ENCODE results near the gene TMEM233. TPM values are rescaled to one million over a fixed set of nuclear protein-coding genes. Genes with fewer than 3 reads are reported as not detected.

Gene TMEM233
- total RNA-seq, 2 experiments from 2014 or later, result not detected

- Histone ChIP-seq H3K4me2 (ENCODE audit: low read length) (no peak overlapping the region), H3K4me1 (ENCODE audit: insufficient read depth, low read length, poor library complexity, severe bottlenecking) (no peaks in the 10 kb centered on the region), H4K20me1 (ENCODE audit: insufficient read depth, low read length) (no peaks in the 10 kb centered on the region), H3K79me2 (ENCODE audit: insufficient read depth, low read depth, low read length) (no peaks in the 10 kb centered on the region), H3K9me2 (ENCODE audit: insufficient read depth, low read length) (no peaks in the 10 kb centered on the region), H3K4me3 (ENCODE audit: low read depth, low read length, poor library complexity, severe bottlenecking) (no peak overlapping the region), H3K27ac (ENCODE audit: low read depth, low read length, poor library complexity, severe bottlenecking) (no peak overlapping the region), H3K36me3 (ENCODE audit: insufficient read depth, low read length) (no peaks in the 10 kb centered on the region), H2AFZ (ENCODE audit: low read length) (no peak overlapping the region), H3K9me3 (ENCODE audit: low read length) (no peaks in the 10 kb centered on the region)
- DNase-seq (ENCODE audit: low spot score), result peak; percentile 1
- intact Hi-C loops (cut with micrococcal nuclease; ENCODE audit: unreplicated experiment), result no loop called here
- no TSS peak for BruUV-seq (replicated peaks)
- POLR2A ChIA-PET, result interaction anchor here (0.6 kb wide), 1 partner anchor 400 kb away, joined by 3 read pairs; no protein-coding TSS in a partner anchor
- TF ChIP-seq EZH2phosphoT487 (IDR thresholded peaks at IDR 0.05; ENCODE audit: borderline replicate concordance, low read depth, low read length) (no peak), CTCF (conservative IDR thresholded peaks at IDR 0.05; ENCODE audit: low read length) (no peak)
- CTCF ChIA-PET (ENCODE audit: unreplicated experiment), result no interaction called here
Observed at GRCh38 chr12:119546340-119546739, 47.2 kb upstream of the TMEM233 start.

GRCh38 chr12:119547001-119547400 lies 46.6 kb upstream of the TMEM233 start:
- BruUV-seq (replicated peaks), result no TSS peak
- no peaks in the 10 kb centered on the region for H3K9me3 ChIP-seq (ENCODE audit: low read length)
- H3K9me2 ChIP-seq (ENCODE audit: insufficient read depth, low read length), result no peaks in the 10 kb centered on the region
- H3K4me3 ChIP-seq (ENCODE audit: low read depth, low read length, poor library complexity, severe bottlenecking), result no peak overlapping the region
- H3K4me2 ChIP-seq (ENCODE audit: low read length), result no peak overlapping the region
- H3K79me2 ChIP-seq (ENCODE audit: insufficient read depth, low read depth, low read length), result no peaks in the 10 kb centered on the region
- H3K27ac ChIP-seq (ENCODE audit: low read depth, low read length, poor library complexity, severe bottlenecking), result no peak overlapping the region
- ChIA-PET POLR2A (no interaction called here), CTCF (ENCODE audit: unreplicated experiment) (no interaction called here)
- no peaks in the 10 kb centered on the region for H3K4me1 ChIP-seq (ENCODE audit: insufficient read depth, low read length, poor library complexity, severe bottlenecking)
- intact Hi-C loops (cut with micrococcal nuclease; ENCODE audit: unreplicated experiment), result no loop called here
- TF ChIP-seq EZH2phosphoT487 (IDR thresholded peaks at IDR 0.05; ENCODE audit: borderline replicate concordance, low read depth, low read length), result no peak
- no peak for TF ChIP-seq CTCF (conservative IDR thresholded peaks at IDR 0.05; ENCODE audit: low read length)
- H3K36me3 ChIP-seq (ENCODE audit: insufficient read depth, low read length), result no peaks in the 10 kb centered on the region
- no peak overlapping the region for H2AFZ ChIP-seq (ENCODE audit: low read length)
- no peaks in the 10 kb centered on the region for H4K20me1 ChIP-seq (ENCODE audit: insufficient read depth, low read length)
- DNase-seq (ENCODE audit: low spot score), result no peak

- no peak overlapping the region for H3K4me2 ChIP-seq (ENCODE audit: low read length)
- H3K9me2 ChIP-seq (ENCODE audit: insufficient read depth, low read length), result no peaks in the 10 kb centered on the region
- no peak overlapping the region for H2AFZ ChIP-seq (ENCODE audit: low read length)
- H3K4me1 ChIP-seq (ENCODE audit: insufficient read depth, low read length, poor library complexity, severe bottlenecking), result no peaks in the 10 kb centered on the region
- H3K36me3 ChIP-seq (ENCODE audit: insufficient read depth, low read length), result no peaks in the 10 kb centered on the region
- no TSS peak for BruUV-seq (replicated peaks)
- no peak for DNase-seq (ENCODE audit: low spot score)
- intact Hi-C loops (cut with micrococcal nuclease; ENCODE audit: unreplicated experiment), result no loop called here
- TF ChIP-seq CTCF (conservative IDR thresholded peaks at IDR 0.05; ENCODE audit: low read length) (no peak), EZH2phosphoT487 (IDR thresholded peaks at IDR 0.05; ENCODE audit: borderline replicate concordance, low read depth, low read length) (no peak)
- ChIA-PET POLR2A (no interaction called here), CTCF (ENCODE audit: unreplicated experiment) (no interaction called here)
- H4K20me1 ChIP-seq (ENCODE audit: insufficient read depth, low read length), result no peaks in the 10 kb centered on the region
- no peak overlapping the region for H3K4me3 ChIP-seq (ENCODE audit: low read depth, low read length, poor library complexity, severe bottlenecking)
- H3K9me3 ChIP-seq (ENCODE audit: low read length), result no peaks in the 10 kb centered on the region
- no peaks in the 10 kb centered on the region for H3K79me2 ChIP-seq (ENCODE audit: insufficient read depth, low read depth, low read length)
- H3K27ac ChIP-seq (ENCODE audit: low read depth, low read length, poor library complexity, severe bottlenecking), result no peak overlapping the region
Observed at GRCh38 chr12:119556854-119557253, 36.7 kb upstream of the TMEM233 start.
